Measurements from ENCODE around the gene ASIC2.

Gene ASIC2

GRCh38 chr17:33242375-33243124, 50.5 kb downstream of the ASIC2 start:
- no peak for DNase-seq (ENCODE audit: low read depth)

GRCh38 chr17:33241390-33241789, 51.7 kb downstream of the ASIC2 start:
- DNase-seq (ENCODE audit: low read depth), result no peak

GRCh38 chr17:33240362-33240761, 52.7 kb downstream of the ASIC2 start:
- DNase-seq (ENCODE audit: low read depth), result no peak

GRCh38 chr17:33239702-33240101, 53.4 kb downstream of the ASIC2 start:
- no peak for DNase-seq (ENCODE audit: low read depth)

GRCh38 chr17:33234930-33235685, 58.0 kb downstream of the ASIC2 start:
- peak; percentile 78 for DNase-seq (ENCODE audit: low read depth)

- no peak for DNase-seq (ENCODE audit: low read depth)
Measured at GRCh38 chr17:33234233-33234632, 58.9 kb downstream of the ASIC2 start.

GRCh38 chr17:33233811-33234177, 59.3 kb downstream of the ASIC2 start:
- no peak for DNase-seq (ENCODE audit: low read depth)

GRCh38 chr17:33229499-33229898, 63.6 kb downstream of the ASIC2 start:
- no peak for DNase-seq (ENCODE audit: low read depth)

GRCh38 chr17:33229028-33229427, 64.1 kb downstream of the ASIC2 start:
- DNase-seq (ENCODE audit: low read depth), result no peak

GRCh38 chr17:33228548-33228947, 64.5 kb downstream of the ASIC2 start:
- no peak for DNase-seq (ENCODE audit: low read depth)

- no peak for DNase-seq (ENCODE audit: low read depth)
Measured at GRCh38 chr17:33227911-33228310, 65.2 kb downstream of the ASIC2 start.

- no peak for DNase-seq (ENCODE audit: low read depth)
Measured at GRCh38 chr17:33225994-33226393, 67.1 kb downstream of the ASIC2 start.

GRCh38 chr17:33225509-33225908, 67.6 kb downstream of the ASIC2 start:
- DNase-seq (ENCODE audit: low read depth), result no peak

- DNase-seq (ENCODE audit: low read depth), result no peak
Measured at GRCh38 chr17:33220036-33220435, 73.1 kb downstream of the ASIC2 start.

GRCh38 chr17:33218698-33219601, 74.1 kb downstream of the ASIC2 start:
- no peak for DNase-seq (ENCODE audit: low read depth)

GRCh38 chr17:33217891-33218290, 75.2 kb downstream of the ASIC2 start:
- DNase-seq (ENCODE audit: low read depth), result no peak

GRCh38 chr17:33214996-33215395, 78.1 kb downstream of the ASIC2 start:
- DNase-seq (ENCODE audit: low read depth), result no peak

GRCh38 chr17:33210285-33210684, 82.8 kb downstream of the ASIC2 start:
- DNase-seq (ENCODE audit: low read depth), result no peak

GRCh38 chr17:33209671-33210070, 83.4 kb downstream of the ASIC2 start:
- DNase-seq (ENCODE audit: low read depth), result no peak

GRCh38 chr17:33207231-33207630, 85.9 kb downstream of the ASIC2 start:
- DNase-seq (ENCODE audit: low read depth), result no peak

GRCh38 chr17:33205552-33205951, 87.5 kb downstream of the ASIC2 start:
- no peak for DNase-seq (ENCODE audit: low read depth)

GRCh38 chr17:33204701-33205100, 88.4 kb downstream of the ASIC2 start:
- DNase-seq (ENCODE audit: low read depth), result no peak

GRCh38 chr17:33204156-33204555, 88.9 kb downstream of the ASIC2 start:
- DNase-seq (ENCODE audit: low read depth), result no peak

Measured in GM04504 (cell line).